Keratinocyte (primary cell): ENCODE data around the gene OR5M10. TPM values are rescaled to one million over a fixed set of nuclear protein-coding genes. Genes with fewer than 3 reads are reported as not detected.

Experiments used
- DNase-seq: peaks from one replicate; pipeline ENCODE4 v3.0.0-alpha.2; 2011; ENCODE audit warnings: low read depth, missing footprints, low spot score
- FAIRE-seq: peaks from 2 replicates; lab custom pipeline; 2011; peaks lifted over from hg19 to GRCh38; lab: Jason Lieb, UNC
- H2AFZ ChIP-seq: 2 replicates; pipeline ENCODE4 v1.6.0; 2012; ENCODE audit warnings: low read length, control low read depth, inconsistent platforms; ENCODE audit not compliant: control insufficient read depth
- H3K27ac ChIP-seq: 2 replicates; pipeline ENCODE4 v1.5.1; 2011; ENCODE audit warnings: low read length; ENCODE audit not compliant: control insufficient read depth, insufficient read depth
- H3K27me3 ChIP-seq: 3 replicates; pipeline ENCODE4 v1.6.0; 2011; ENCODE audit warnings: low read length; ENCODE audit not compliant: control insufficient read depth, insufficient read depth; ENCODE audit errors: extremely low read depth
- H3K36me3 ChIP-seq, 2 experiments: 2 replicates in 1 of 2; 3 replicates in 1 of 2; pipeline ENCODE4 v1.5.1; 2011; ENCODE audit warnings: low read length in 2 of 2, mild to moderate bottlenecking in 1 of 2; ENCODE audit not compliant: control insufficient read depth in 2 of 2, insufficient read depth in 2 of 2; ENCODE audit errors: extremely low read depth in 1 of 2
- H3K4me1 ChIP-seq: 3 replicates; pipeline ENCODE4 v1.5.1; 2011; ENCODE audit warnings: low read length; ENCODE audit not compliant: control insufficient read depth, insufficient read depth; ENCODE audit errors: extremely low read depth
- H3K4me2 ChIP-seq: 3 replicates; pipeline ENCODE4 v1.6.0; 2011; ENCODE audit warnings: low read depth, low read length; ENCODE audit not compliant: control insufficient read depth, insufficient read depth; ENCODE audit errors: extremely low read depth
- H3K4me3 ChIP-seq, 3 experiments: fragments of 200-600 bp in 1 of 3; sonication (generic) in 1 of 3; 2 replicates in 2 of 3; 3 replicates in 1 of 3; pipeline ENCODE4 v1.5.1; 2011 to 2016; ENCODE audit warnings: low read length in 3 of 3, mild to moderate bottlenecking in 3 of 3, control low read depth in 2 of 3, inconsistent platforms in 1 of 3, low read depth in 1 of 3, mixed read lengths in 1 of 3, mixed run types in 1 of 3, moderate library complexity in 1 of 3; ENCODE audit not compliant: control insufficient read depth in 2 of 3, insufficient read depth in 2 of 3; ENCODE audit errors: extremely low read depth in 1 of 3
- H3K79me2 ChIP-seq: 2 replicates; pipeline ENCODE4 v1.6.0; 2012; ENCODE audit warnings: low read length; ENCODE audit not compliant: control insufficient read depth, insufficient read depth
- H3K9ac ChIP-seq: 3 replicates; pipeline ENCODE4 v1.6.0; 2011; ENCODE audit warnings: low read length; ENCODE audit not compliant: control insufficient read depth, insufficient read depth; ENCODE audit errors: extremely low read depth
- H3K9me1 ChIP-seq: 3 replicates; pipeline ENCODE4 v1.6.0; 2011; ENCODE audit warnings: low read length; ENCODE audit not compliant: control insufficient read depth, insufficient read depth; ENCODE audit errors: extremely low read depth
- H3K9me3 ChIP-seq: 2 replicates; pipeline ENCODE4 v1.5.1; 2012; ENCODE audit warnings: low read depth, low read length; ENCODE audit not compliant: control insufficient read depth
- H4K20me1 ChIP-seq: 3 replicates; pipeline ENCODE4 v1.6.0; 2011; ENCODE audit warnings: low read length; ENCODE audit not compliant: control insufficient read depth, insufficient read depth; ENCODE audit errors: extremely low read depth
- EZH2 ChIP-seq: IDR thresholded peaks from one replicate; pipeline ENCODE4 v1.6.1; 2012; ENCODE audit warnings: inconsistent platforms, mild to moderate bottlenecking, low read length, moderate library complexity
- dilution Hi-C: fragments of 300-500 bp; cut with MboI; formaldehyde crosslinking; loops from one replicate; pipeline ENCODE4 v1.7.0; 2020; ENCODE audit warnings: low sequenced_read_pairs; ENCODE audit not compliant: extremely low pct_ligation_motif_present
- polyA plus RNA-seq, 5 experiments: library from polyadenylated mRNA; depleted of rRNA in 3 of 5; stranded (reverse) in 3 of 5; stranded (forward) in 1 of 5; unstranded in 1 of 5; fragments of >200 nt; gene quantifications; 1 replicate in 1 of 5; 2 replicates in 3 of 5; 3 replicates in 1 of 5; pipeline versions ENCODE4 v1.2.1 to v1.2.3, GENCODE V29; 2011 to 2012; ENCODE audit warnings: missing spikeins in 2 of 5, low read depth in 1 of 5, low replicate concordance in 1 of 5
- TF ChIP-seq, protein P1 (sequence below), 3 experiments: IDR thresholded peaks in 1 of 3; conservative IDR thresholded peaks in 1 of 3; optimal IDR thresholded peaks in 1 of 3; 2 replicates in 2 of 3; 3 replicates in 1 of 3; pipeline versions ENCODE3 to v1.5.1; 2011; ENCODE audit warnings: low read length in 3 of 3, mild to moderate bottlenecking in 3 of 3, moderate library complexity in 2 of 3, control low read depth in 1 of 3, inconsistent platforms in 1 of 3; ENCODE audit not compliant: insufficient read depth in 2 of 3; ENCODE audit errors: extremely low read depth in 1 of 3

OR5M10 gene
- polyA plus RNA-seq, 1 donor (not counting 4 experiments of a cell fraction or from before 2014, with no cell fraction given): not detected

DNA sequence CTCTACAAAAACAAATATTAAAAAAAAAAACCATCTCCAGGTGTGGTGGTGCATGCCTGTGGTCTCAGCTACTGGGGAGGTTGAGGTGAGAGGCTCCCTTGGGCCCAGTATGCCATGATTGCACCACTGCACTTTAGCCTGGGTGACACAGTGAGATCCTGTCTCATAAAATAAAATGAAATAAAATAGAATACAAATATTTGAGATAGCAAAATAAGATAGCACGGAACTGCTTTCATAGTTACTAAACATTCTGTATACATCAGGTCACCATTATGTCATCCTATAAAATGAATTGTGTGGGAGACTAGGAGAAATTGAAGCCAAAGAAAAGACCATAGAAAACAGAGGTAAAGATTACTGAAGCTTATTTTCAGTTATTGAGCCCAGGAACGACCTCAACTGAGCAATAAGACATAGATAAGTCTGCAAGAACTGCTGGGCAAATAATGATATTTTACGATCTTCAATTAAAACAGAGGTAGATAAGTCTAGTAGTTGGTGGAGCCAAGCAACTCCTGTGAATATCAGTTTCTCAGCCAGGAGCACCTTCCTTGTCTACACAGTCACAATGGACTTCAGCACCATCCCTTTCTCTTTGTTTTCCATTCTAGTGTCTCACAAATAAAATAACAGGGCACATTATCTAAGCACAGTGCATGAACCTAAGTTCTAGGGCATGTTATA lies 44.3 kb downstream of the OR5M10 start:
- Histone ChIP-seq H3K4me1 (no peaks in the 10 kb centered on the region), H3K36me3 (no peaks in the 10 kb centered on the region), H3K27ac (no peak overlapping the region), H3K27me3 (no peaks in the 10 kb centered on the region), H3K9me1 (no peaks in the 10 kb centered on the region), H3K4me2 (no peak overlapping the region), H3K9me3 (no peaks in the 10 kb centered on the region), H3K79me2 (no peaks in the 10 kb centered on the region), H3K9ac (no peak overlapping the region), H3K4me3 (no peak overlapping the region), H2AFZ (no peak overlapping the region), H4K20me1 (no peaks in the 10 kb centered on the region)
- no peak for DNase-seq
- TF ChIP-seq EZH2: no peak
- TF ChIP-seq, protein P1, sequence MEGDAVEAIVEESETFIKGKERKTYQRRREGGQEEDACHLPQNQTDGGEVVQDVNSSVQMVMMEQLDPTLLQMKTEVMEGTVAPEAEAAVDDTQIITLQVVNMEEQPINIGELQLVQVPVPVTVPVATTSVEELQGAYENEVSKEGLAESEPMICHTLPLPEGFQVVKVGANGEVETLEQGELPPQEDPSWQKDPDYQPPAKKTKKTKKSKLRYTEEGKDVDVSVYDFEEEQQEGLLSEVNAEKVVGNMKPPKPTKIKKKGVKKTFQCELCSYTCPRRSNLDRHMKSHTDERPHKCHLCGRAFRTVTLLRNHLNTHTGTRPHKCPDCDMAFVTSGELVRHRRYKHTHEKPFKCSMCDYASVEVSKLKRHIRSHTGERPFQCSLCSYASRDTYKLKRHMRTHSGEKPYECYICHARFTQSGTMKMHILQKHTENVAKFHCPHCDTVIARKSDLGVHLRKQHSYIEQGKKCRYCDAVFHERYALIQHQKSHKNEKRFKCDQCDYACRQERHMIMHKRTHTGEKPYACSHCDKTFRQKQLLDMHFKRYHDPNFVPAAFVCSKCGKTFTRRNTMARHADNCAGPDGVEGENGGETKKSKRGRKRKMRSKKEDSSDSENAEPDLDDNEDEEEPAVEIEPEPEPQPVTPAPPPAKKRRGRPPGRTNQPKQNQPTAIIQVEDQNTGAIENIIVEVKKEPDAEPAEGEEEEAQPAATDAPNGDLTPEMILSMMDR (optimal IDR thresholded peaks at IDR 0.05 in 1 of 3, IDR thresholded peaks at IDR 0.05 in 1 of 3, conservative IDR thresholded peaks at IDR 0.05 in 1 of 3; ENCODE audit: extremely low read depth in 1 of 3, insufficient read depth in 2 of 3, low read length in 3 of 3): no peak
- FAIRE-seq: no peak
- dilution Hi-C loops: no loop called here

DNA sequence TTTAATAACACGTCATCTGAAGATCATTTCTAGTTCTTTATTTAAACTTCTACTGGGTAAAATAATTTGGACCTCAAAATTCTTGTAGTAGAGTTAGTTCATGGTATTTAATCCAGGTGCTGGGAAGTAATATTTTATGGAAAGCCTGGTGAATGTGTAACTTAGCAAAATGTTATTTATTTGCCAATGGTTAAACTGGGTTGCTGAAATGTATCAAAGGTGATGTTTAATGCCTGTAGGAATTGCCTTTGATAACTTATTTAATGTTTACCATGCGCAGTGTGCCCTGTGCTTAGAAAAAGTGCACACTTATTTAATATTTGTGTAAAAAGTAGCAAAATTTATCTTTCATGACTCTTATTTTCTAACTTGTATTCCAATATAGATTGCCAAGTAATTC lies 45.7 kb downstream of the OR5M10 start:
- Histone ChIP-seq H3K36me3 (no peaks in the 10 kb centered on the region), H3K27ac (no peak overlapping the region), H4K20me1 (no peaks in the 10 kb centered on the region), H3K4me3 (no peak overlapping the region), H3K9ac (no peak overlapping the region), H3K9me1 (no peaks in the 10 kb centered on the region), H3K4me1 (no peaks in the 10 kb centered on the region), H3K27me3 (no peaks in the 10 kb centered on the region), H2AFZ (no peak overlapping the region), H3K79me2 (no peaks in the 10 kb centered on the region), H3K9me3 (no peaks in the 10 kb centered on the region), H3K4me2 (no peak overlapping the region)
- no peak for DNase-seq
- FAIRE-seq: no peak
- dilution Hi-C loops: no loop called here
- TF ChIP-seq, protein P1 (optimal IDR thresholded peaks at IDR 0.05 in 1 of 3, IDR thresholded peaks at IDR 0.05 in 1 of 3, conservative IDR thresholded peaks at IDR 0.05 in 1 of 3; ENCODE audit: extremely low read depth in 1 of 3, insufficient read depth in 2 of 3, low read length in 3 of 3): no peak

Other genes with a start within 250 kb of the OR5M10 start
- not detected in 3 replicates for gene OR8K1, start 231.7 kb downstream of the OR5M10 start, polyA plus RNA-seq
- not detected in 3 replicates for gene OR8J1, start 223.4 kb downstream of the OR5M10 start, polyA plus RNA-seq
- not detected in 3 replicates for gene OR8U1, start 202.1 kb downstream of the OR5M10 start, polyA plus RNA-seq
- not detected in 3 replicates for gene OR5AL1, start 165.0 kb downstream of the OR5M10 start, polyA plus RNA-seq
- not detected in 3 replicates for gene OR5M3, start 104.4 kb downstream of the OR5M10 start, polyA plus RNA-seq
- gene OR5M8, start 86.4 kb downstream of the OR5M10 start, polyA plus RNA-seq: not detected in 3 replicates
- not detected in 3 replicates for gene OR5M11, start 34.5 kb downstream of the OR5M10 start, polyA plus RNA-seq
- gene OR5M1, start 37.2 kb upstream of the OR5M10 start, polyA plus RNA-seq: not detected in 3 replicates
- not detected in 3 replicates for gene OR5AP2, start 64.7 kb upstream of the OR5M10 start, polyA plus RNA-seq
- gene OR5AR1, start 86.0 kb upstream of the OR5M10 start, polyA plus RNA-seq: not detected in 3 replicates
- not detected in 3 replicates for gene OR9G1, start 121.4 kb upstream of the OR5M10 start, polyA plus RNA-seq
- not detected in 3 replicates for gene OR9G4, start 171.0 kb upstream of the OR5M10 start, polyA plus RNA-seq